ENCODE results near the gene NAT8. TPM values are rescaled to one million over a fixed set of nuclear protein-coding genes. Genes with fewer than 3 reads are reported as not detected.
A peak's percentile ranks its signal among the peaks of the same experiment; 100 is the strongest.
"Not testable (repeated sequence)": the region's sequence is repeated elsewhere in the genome, so short reads cannot be mapped to it uniquely, and the experiment has no call there.

Gene NAT8
- total RNA-seq, 1 experiment from 2014 or later = not detected

DNA sequence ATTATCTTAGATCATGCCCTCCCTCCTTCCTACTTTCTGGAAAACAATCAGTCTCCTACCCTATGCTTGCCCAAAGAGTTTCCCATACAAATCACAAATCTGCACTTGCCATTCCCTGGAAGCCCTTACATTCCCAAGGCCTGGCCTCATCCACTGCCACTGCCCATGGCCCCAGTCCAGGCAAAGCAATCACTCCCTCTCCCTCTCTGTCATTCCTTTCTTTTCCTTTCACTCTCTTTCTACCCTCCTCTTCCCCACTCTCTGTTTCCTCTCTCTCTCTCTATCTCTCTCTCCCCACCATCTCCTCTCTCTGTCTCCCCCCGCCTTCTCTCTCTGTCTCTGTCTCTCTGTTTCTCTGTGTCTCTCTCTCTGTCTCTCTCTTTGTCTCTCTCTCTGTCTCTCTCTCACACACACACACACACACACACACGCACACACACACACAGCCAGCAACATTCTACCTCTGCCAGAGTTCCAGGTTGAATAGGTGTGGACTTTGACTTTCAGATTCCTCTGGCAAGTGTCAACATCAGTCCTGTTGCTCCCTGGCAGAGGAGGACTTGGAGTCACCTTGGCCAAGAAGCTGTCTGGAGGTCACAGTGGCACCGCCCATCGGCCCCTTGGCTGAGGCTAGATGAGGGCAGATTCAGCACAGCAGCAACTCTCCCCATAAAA is 43.7 kb upstream of the NAT8 start:
- H3K27me3 Mint-ChIP-seq (ENCODE audit: insufficient read depth, unreplicated experiment) = no peaks in the 10 kb centered on the region
- peak; percentile 30 to 62 for DNase-seq

DNA sequence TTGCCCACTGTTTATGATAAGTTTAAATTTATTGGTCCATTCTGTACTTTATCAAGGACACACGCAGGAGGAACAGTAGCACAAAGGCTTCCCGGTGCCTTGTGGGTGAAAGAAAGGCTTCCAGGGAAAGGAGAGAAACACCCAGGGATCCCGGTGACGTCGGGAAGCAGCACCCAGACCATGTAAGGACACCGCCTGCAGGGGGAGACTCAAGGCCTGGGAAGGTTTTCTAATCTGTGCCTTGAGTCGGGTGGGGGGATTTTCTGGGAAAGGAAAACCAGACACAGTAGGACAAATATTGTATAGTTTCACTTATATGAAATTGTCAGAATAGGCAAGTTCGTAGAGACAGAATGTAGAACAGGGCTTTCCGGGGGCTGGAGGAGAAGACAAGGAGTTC is 42.7 kb upstream of the NAT8 start:
- H3K27me3 ChIP-seq (replicated peaks; ENCODE audit: control insufficient read depth, insufficient read depth, low read length); H3K36me3 Mint-ChIP-seq (ENCODE audit: insufficient read depth, unreplicated experiment); H3K9me3 Mint-ChIP-seq (ENCODE audit: unreplicated experiment); H3K27ac Mint-ChIP-seq (ENCODE audit: unreplicated experiment); H3K27me3 Mint-ChIP-seq (ENCODE audit: insufficient read depth, unreplicated experiment); POLR2A ChIA-PET; H3K4me1 ChIP-seq; H3K36me3 ChIP-seq (ENCODE audit: control insufficient read depth, insufficient read depth, low read length); H3K4me3 Mint-ChIP-seq (ENCODE audit: unreplicated experiment); H3K9me3 ChIP-seq; H3K4me3 ChIP-seq (ENCODE audit: low read depth, low read length); BruUV-seq (replicated peaks); intact Hi-C loops (cut with micrococcal nuclease; ENCODE audit: unreplicated experiment); CTCF ChIA-PET: not testable (repeated sequence)
- peaks cover 16% of the 10 kb centered on the region for H3K4me1 Mint-ChIP-seq (ENCODE audit: low read depth, unreplicated experiment)
- peak; percentile 27 to 30 for DNase-seq

More for the DNA sequence above, 43.7 kb upstream of the NAT8 start:
- ChIA-PET POLR2A (no interaction called here), CTCF (no interaction called here)
- intact Hi-C loops (cut with micrococcal nuclease; ENCODE audit: unreplicated experiment) = no loop called here
- Histone ChIP-seq H3K9me3 (no peaks in the 10 kb centered on the region), H3K27me3 (replicated peaks; ENCODE audit: control insufficient read depth, insufficient read depth, low read length) (no peaks in the 10 kb centered on the region), H3K4me1 (no peaks in the 10 kb centered on the region), H3K4me3 (ENCODE audit: low read depth, low read length) (no peak overlapping the region), H3K36me3 (ENCODE audit: control insufficient read depth, insufficient read depth, low read length) (no peaks in the 10 kb centered on the region)
- BruUV-seq (replicated peaks) = no TSS peak
- Mint-ChIP-seq H3K4me3 (ENCODE audit: unreplicated experiment) (no peak overlapping the region), H3K27ac (ENCODE audit: unreplicated experiment) (no peak overlapping the region), H3K36me3 (ENCODE audit: insufficient read depth, unreplicated experiment) (no peaks in the 10 kb centered on the region), H3K4me1 (ENCODE audit: low read depth, unreplicated experiment) (peaks cover 16% of the 10 kb centered on the region), H3K9me3 (ENCODE audit: unreplicated experiment) (no peaks in the 10 kb centered on the region)
- TF ChIP-seq, protein P1, sequence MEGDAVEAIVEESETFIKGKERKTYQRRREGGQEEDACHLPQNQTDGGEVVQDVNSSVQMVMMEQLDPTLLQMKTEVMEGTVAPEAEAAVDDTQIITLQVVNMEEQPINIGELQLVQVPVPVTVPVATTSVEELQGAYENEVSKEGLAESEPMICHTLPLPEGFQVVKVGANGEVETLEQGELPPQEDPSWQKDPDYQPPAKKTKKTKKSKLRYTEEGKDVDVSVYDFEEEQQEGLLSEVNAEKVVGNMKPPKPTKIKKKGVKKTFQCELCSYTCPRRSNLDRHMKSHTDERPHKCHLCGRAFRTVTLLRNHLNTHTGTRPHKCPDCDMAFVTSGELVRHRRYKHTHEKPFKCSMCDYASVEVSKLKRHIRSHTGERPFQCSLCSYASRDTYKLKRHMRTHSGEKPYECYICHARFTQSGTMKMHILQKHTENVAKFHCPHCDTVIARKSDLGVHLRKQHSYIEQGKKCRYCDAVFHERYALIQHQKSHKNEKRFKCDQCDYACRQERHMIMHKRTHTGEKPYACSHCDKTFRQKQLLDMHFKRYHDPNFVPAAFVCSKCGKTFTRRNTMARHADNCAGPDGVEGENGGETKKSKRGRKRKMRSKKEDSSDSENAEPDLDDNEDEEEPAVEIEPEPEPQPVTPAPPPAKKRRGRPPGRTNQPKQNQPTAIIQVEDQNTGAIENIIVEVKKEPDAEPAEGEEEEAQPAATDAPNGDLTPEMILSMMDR (IDR thresholded peaks at IDR 0.05; ENCODE audit: insufficient read depth in 1 of 2, low read depth in 1 of 2, low read length in 1 of 2, severe bottlenecking in 1 of 2, unreplicated experiment in 1 of 2) = no peak

DNA sequence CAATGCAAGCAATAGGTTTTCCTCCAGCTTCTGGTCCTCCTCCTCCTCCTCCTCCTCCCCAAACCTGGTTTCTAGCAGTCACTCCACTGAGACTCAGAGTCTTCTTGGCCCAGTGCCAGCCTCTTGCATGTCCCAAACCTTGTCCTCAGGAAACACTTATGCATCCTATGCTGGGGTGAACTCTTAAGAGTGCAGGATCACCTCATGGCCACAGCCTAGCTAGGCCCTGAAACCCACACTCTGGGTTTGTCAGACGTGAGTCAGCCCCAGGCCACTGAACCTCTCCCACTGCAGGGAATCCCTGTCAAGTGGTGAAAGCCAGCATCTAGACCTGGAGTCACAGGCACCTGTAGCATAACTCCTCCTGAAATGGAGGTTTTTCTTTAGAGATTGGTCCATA is 42.1 kb upstream of the NAT8 start:
- H3K9me3 ChIP-seq; H3K4me3 Mint-ChIP-seq (ENCODE audit: unreplicated experiment); intact Hi-C loops (cut with micrococcal nuclease; ENCODE audit: unreplicated experiment); H3K36me3 Mint-ChIP-seq (ENCODE audit: insufficient read depth, unreplicated experiment); POLR2A ChIA-PET; BruUV-seq (replicated peaks); H3K27me3 ChIP-seq (replicated peaks; ENCODE audit: control insufficient read depth, insufficient read depth, low read length); H3K36me3 ChIP-seq (ENCODE audit: control insufficient read depth, insufficient read depth, low read length); H3K4me1 ChIP-seq; H3K4me3 ChIP-seq (ENCODE audit: low read depth, low read length); CTCF ChIA-PET; DNase-seq; H3K27ac Mint-ChIP-seq (ENCODE audit: unreplicated experiment); H3K9me3 Mint-ChIP-seq (ENCODE audit: unreplicated experiment); H3K27me3 Mint-ChIP-seq (ENCODE audit: insufficient read depth, unreplicated experiment): not testable (repeated sequence)
- H3K4me1 Mint-ChIP-seq (ENCODE audit: low read depth, unreplicated experiment) = peaks cover 16% of the 10 kb centered on the region

DNA sequence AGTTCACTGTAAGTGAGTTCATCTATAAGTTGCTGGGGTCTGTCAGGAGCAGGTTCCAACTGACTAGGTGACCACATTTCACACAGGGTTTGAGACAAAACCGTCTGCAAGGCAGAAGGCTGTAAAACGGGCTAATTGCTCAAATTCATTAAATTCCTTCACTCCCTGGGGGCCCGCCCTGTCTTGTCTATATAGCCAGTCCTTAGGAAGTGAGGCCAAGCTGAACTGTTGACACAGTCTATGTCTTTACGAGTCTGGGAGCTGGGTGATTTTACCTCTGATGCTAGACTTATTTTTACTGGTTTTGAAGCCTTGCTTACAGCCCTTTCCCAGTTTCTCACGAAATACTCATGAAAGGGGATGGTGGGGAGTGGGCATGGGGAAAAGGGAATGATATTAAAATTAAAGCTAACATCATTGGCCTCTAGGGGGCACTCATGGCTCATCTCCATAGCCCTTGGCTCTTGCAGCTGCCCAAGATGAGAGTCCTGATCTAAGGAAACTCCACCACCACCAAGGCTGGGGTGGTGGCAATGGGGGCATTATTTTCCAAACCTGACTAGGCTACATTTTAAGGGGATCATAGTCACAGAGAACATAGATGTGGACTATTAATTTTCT is 37.8 kb upstream of the NAT8 start:
- peak in 1 of 2 experiments; percentile 60 for DNase-seq
- H3K27ac Mint-ChIP-seq (ENCODE audit: unreplicated experiment); H3K9me3 Mint-ChIP-seq (ENCODE audit: unreplicated experiment); H3K9me3 ChIP-seq; H3K27me3 Mint-ChIP-seq (ENCODE audit: insufficient read depth, unreplicated experiment); H3K4me1 ChIP-seq; H3K4me3 Mint-ChIP-seq (ENCODE audit: unreplicated experiment); BruUV-seq (replicated peaks); intact Hi-C loops (cut with micrococcal nuclease; ENCODE audit: unreplicated experiment); H3K27me3 ChIP-seq (replicated peaks; ENCODE audit: control insufficient read depth, insufficient read depth, low read length); H3K36me3 Mint-ChIP-seq (ENCODE audit: insufficient read depth, unreplicated experiment); H3K36me3 ChIP-seq (ENCODE audit: control insufficient read depth, insufficient read depth, low read length); H3K4me1 Mint-ChIP-seq (ENCODE audit: low read depth, unreplicated experiment); H3K4me3 ChIP-seq (ENCODE audit: low read depth, low read length); POLR2A ChIA-PET: not testable (repeated sequence)
- TF ChIP-seq, protein P1 (IDR thresholded peaks at IDR 0.05; ENCODE audit: insufficient read depth in 1 of 2, low read depth in 1 of 2, low read length in 1 of 2, severe bottlenecking in 1 of 2, unreplicated experiment in 1 of 2) = peak; percentile 55 to 67
- CTCF ChIA-PET = interaction anchor here (0.6 to 1.0 kb wide), 5 partner anchors 10 to 655 kb away, joined by 3 to 6 read pairs (median 3); partner anchors contain the start of gene TPRKB

DNA sequence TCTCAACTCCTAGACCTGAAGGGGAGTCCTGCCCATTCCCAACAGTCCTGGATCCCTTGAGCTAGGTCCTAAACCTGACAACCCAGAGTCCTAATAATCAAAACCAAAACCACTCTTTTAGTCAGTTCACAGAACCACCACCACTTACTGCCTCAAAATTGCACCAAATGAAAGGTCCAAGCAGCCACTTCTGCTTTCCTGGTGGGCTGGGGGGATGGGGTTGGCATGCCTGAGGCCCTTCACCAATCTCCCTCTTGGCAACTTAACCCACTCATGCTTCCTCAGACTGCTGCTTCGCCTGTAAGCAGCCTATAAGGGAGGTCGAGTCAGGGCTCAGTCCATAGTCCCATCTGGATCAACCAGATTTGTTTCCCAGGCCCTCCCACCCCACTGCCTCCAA is 37.0 kb upstream of the NAT8 start:
- H3K4me1 Mint-ChIP-seq (ENCODE audit: low read depth, unreplicated experiment); CTCF ChIA-PET; POLR2A ChIA-PET; H3K4me3 Mint-ChIP-seq (ENCODE audit: unreplicated experiment); intact Hi-C loops (cut with micrococcal nuclease; ENCODE audit: unreplicated experiment); H3K36me3 ChIP-seq (ENCODE audit: control insufficient read depth, insufficient read depth, low read length); BruUV-seq (replicated peaks); H3K27me3 ChIP-seq (replicated peaks; ENCODE audit: control insufficient read depth, insufficient read depth, low read length); H3K27ac Mint-ChIP-seq (ENCODE audit: unreplicated experiment); H3K27me3 Mint-ChIP-seq (ENCODE audit: insufficient read depth, unreplicated experiment); DNase-seq; H3K4me1 ChIP-seq; H3K9me3 Mint-ChIP-seq (ENCODE audit: unreplicated experiment); H3K4me3 ChIP-seq (ENCODE audit: low read depth, low read length); H3K36me3 Mint-ChIP-seq (ENCODE audit: insufficient read depth, unreplicated experiment); H3K9me3 ChIP-seq: not testable (repeated sequence)

Data from Caco-2 (cell line).